Right ventricle myocardium superior (tissue), 1 donor: ENCODE measurements around the gene SERTAD4. TPM values are rescaled to one million over a fixed set of nuclear protein-coding genes. Genes with fewer than 3 reads are reported as not detected.
A peak's percentile ranks its signal among the peaks of the same experiment; 100 is the strongest.

Experiments used
- ATAC-seq: fragments of 200-7000 bp; cut with Tn5 transposase; one replicate; pipeline ENCODE4 v1.9.1; 2020; ENCODE audit warnings: mild to moderate bottlenecking; ENCODE audit not compliant: poor library complexity
- DNase-seq: peaks from one replicate; pipeline ENCODE4 v3.0.0-alpha.2; 2020
- intact Hi-C: fragments of 100-400 bp; cut with DNase I; formaldehyde crosslinking; loops from one replicate; pipeline ENCODE4 v1.11.2; 2022
- total RNA-seq: library from RNA; stranded (reverse); fragmentation: NEBNext Ultra II Directional; extraction: Animal tissue kit (Norgen Biotek cat#: 25700); gene quantifications from one replicate; pipeline ENCODE4 v1.2.1, GENCODE V29; 2021
- donor health status: DM: no; HTN: yes; CAD: no; lungs with severe emphysema.

SERTAD4 gene
- total RNA-seq, 1 donor from 2014 or later = 4.7 TPM

GRCh38 chr1:210228158-210228557 is 4.4 kb upstream of the SERTAD4 start:
- ATAC-seq = no peak
- no peak for DNase-seq
- intact Hi-C loops = no loop called here

DNA sequence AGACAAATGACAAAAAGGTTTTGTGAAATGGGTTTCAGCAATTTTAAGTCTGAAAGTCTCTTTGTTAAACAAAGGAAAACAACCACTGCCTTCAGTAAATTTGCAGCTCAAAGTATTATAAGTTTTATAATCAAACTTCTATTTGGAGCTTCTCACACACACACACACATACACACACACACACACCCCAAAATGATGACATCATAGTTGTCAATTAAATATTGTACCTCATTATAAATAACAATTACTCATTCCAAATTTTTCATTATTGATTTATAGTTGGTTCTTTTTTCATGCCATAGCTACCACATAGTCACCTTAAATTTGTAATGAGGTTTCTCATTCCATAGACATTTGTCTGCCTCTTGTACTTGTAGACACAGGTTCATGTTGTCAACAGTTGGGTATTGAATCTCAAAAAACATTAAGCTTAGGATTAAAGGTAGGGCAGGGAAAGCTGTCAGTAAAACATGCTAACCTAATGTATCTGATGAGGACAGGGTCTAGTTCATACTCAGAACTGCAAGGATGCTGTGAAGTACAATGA is 2.4 kb upstream of the SERTAD4 start:
- DNase-seq (no peak), ATAC-seq (no peak)
- intact Hi-C loops = no loop called here

GRCh38 chr1:210231846-210232510 is 618 bp upstream of the SERTAD4 start:
- intact Hi-C loops = no loop called here
- DNase-seq = no peak
- peak; percentile 29 for ATAC-seq

DNA sequence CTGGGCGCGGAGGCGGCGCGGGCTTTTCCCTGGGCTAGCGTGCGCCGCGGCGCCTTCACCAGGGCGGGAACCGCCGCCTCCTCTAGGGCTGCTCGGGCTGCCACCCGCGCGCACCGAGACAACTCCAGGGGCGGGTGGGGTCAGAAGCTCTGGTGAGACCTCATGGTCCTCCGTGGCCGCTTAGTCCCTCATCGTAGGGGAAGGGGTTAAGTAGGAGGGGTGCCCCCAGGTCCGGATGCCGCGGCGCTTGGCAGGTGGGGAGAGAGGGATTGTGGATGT is 559 bp downstream of the SERTAD4 start:
- intact Hi-C loops = no loop called here
- DNase-seq (peak; percentile 49), ATAC-seq (peak; percentile 22)

DNA sequence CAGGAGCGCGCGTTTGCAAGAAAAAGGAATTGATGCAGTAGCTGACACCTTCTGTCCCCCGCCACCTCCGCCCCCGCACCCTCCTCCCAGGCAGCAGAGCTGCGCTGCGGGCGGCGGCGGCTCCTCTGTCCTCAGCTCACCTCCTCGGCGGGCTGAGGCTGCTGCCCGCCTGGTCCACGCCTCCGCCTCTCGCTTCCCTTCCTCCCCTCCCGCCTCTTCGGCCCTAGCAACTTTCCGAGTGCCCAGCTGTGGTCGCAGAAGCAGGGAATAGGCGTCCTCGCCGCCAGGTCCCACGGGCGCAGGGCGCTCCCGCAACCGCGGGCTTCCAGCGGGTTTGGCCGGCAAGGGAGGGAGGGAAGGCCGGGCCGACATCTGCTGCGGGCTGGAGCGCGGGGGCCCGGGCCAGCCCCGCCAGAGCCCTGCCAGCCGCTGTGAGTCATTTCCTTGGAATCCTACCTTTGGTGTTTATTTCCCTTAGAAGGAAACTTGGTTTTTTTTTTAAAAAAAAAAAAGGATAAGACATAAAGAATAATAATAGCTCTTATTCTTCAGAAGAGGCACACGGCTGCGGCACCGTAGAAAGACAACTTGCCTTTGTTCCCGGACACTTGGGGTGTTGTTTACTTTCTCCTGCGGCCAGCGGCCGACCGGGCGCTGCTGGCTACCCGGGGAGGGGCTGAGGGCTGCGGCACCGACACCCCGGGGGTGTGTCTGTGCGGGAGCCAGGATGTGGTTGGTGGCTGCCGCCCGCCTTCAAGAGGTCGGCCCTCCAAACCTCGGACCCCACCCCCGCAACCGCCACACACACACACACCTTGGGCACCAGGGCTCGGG is 1.1 kb downstream of the SERTAD4 start:
- intact Hi-C loops = no loop called here
- peak; percentile 42 for ATAC-seq
- peak; percentile 66 for DNase-seq

GRCh38 chr1:210234329-210234757 is 1.7 kb downstream of the SERTAD4 start:
- DNase-seq (no peak), ATAC-seq (no peak)
- intact Hi-C loops = no loop called here

DNA sequence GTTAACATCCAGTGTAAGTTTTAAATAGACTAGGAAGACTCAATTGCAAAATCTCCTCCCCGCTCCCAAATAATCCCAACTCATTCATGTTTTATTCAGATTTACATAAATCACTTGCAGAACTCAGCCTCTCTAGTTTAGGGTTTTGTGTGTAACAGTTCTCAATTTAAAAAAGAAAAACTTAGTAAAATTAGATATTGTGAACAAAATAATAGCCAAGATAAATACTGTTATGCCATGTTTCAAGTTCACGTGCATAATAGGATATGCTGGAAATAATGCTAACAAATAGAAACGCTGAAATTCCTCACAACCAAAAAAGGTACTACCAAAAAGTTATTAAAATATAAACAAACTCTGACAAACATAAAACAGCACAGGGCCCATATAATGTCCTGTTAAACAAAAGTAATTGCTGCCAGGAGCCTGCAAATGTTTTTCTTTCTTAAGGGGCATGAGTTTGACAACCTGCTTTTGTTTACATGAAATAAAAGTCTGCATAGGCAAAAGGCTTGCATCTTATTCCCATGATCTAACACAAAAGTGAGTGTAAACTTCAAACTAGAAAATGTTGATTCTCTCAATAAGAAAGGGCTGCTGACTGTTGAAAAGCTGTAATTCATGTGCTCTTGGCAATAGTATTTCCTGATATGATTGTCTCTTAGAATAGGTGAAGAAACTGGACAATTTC is 2.9 kb downstream of the SERTAD4 start:
- intact Hi-C loops = no loop called here
- ATAC-seq (no peak), DNase-seq (no peak)

- DNase-seq (no peak), ATAC-seq (peak; percentile 1)
- intact Hi-C loops = no loop called here
These were observed 3.8 kb downstream of the SERTAD4 start for GRCh38 chr1:210236386-210236839.

DNA sequence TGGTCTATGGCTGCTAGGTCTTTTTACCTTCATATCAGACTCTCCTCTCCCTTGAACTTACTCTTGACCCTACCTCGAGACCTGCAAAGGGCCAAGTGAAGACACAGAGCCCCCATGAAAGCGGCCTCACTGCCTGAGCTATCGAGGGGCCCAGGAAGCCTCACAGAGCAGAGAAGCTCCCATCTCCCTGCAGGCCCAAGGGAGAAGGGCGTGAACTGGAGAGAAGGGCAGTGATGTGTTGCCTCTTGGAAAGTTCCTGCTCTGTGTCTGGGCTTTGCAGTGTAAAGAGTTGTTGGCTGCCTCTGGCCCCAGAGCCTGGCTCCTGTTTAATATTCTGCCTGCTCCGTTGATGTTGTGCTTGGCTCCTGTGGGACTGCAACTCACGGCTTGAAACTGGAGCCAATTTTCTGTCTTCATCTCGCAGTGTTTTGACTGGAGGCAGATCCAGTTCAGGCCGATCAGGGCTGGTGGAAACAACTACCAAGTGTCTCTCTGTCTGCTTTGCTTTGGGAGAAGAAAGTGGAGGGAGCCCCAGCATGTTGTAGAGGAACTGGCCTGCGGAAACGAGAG is 4.3 kb downstream of the SERTAD4 start:
- peak; percentile 82 for DNase-seq
- intact Hi-C loops = no loop called here
- peak; percentile 85 for ATAC-seq

DNA sequence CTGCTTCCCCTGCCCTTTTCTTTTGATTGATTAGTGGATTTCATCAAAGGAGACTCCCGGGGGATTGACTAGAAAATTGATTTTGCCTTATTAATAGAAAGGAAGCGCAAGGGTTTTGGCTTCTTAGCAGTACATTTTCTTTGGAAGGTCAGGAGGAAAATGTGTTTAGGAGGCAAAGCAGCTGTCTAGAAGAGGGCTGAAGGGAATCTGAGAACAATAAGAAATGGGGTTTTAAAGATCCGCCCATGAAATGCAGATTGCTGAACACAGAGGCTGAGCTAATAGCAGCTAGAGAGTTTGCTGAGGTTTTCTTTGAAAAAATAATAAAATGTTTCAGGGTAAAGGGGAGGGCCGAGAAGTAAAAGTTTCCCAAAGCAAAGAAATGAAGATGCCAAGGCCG is 4.9 kb downstream of the SERTAD4 start:
- no peak for DNase-seq
- no peak for ATAC-seq
- intact Hi-C loops = no loop called here

DNA sequence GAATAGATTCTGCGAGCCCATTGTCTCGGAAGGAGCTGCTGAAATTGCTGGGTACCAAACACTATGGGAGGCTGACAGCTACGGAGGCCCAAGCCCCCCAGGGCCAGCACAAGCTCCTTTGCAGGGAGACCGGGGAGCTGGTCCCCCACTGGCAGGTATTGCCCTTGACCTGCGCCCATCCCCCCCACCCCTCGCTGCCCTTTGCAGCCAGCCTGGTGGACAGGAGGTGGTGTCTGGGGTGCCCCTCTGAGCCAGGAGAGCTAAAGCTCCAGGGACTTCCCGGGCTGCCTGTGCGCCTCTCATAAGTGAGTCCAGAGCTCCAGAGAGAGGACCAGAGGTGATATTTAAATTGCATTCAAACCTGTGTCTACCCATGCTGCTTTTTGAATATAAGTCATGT is 5.4 kb downstream of the SERTAD4 start:
- intact Hi-C loops = no loop called here
- ATAC-seq = no peak
- no peak for DNase-seq

DNA sequence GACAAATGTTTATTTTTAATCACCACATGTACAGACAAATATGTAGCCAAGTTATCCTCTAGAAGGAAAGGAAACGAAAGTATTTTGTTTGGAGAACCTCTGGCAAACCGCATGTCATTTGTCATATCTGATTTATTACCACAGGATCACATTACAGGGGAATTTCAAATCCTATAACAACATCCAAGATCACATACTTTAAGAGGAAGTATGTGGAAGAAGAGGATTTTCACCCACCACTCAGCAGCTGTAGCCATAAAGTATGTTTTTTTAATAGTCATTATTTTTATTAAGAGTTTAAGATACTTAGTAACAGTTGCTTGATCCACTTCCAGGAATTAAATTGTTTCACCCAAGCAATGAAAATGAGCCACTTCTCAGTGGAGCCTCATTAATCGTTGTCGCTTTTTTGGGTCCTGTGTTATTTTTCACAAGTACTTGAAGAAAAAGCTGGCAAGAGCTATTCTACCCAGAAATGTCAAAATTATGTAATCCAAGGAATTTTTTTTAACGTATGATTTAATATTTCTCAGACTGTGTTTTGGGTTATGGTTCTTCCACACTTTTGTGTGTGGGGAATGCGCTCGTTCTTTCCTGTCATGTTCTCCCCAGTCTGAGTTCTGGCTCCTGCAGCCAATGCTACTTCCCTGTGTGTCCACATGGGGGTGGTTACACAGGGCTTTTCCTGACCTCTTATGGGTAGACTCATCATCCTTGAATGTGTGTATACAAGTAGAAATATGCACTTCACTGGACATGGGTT is 6.9 kb downstream of the SERTAD4 start:
- DNase-seq (no peak), ATAC-seq (no peak)
- intact Hi-C loops = no loop called here

DNA sequence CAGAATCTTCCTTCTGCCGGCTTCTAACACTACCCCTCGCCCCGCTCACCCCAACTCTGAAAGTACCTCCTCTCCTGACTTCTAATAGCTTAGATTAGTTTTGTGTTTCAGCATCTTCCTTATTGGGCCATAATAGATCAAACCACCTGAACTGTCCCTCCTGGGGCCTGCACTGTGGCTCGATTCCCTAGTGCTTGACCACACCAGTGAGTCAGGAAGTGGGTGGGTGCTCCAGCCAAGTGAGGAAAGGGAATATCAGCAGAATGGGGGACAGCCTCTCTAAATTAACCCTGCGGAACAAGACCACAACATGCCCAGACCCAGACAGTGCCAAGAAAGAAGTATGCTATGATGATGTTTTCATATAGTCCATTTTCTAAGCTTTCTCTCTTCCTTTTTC is 8.5 kb downstream of the SERTAD4 start:
- ATAC-seq (no peak), DNase-seq (no peak)
- intact Hi-C loops = no loop called here

- no peak for DNase-seq
- no peak for ATAC-seq
- intact Hi-C loops = no loop called here
These were observed 12.3 kb downstream of the SERTAD4 start for GRCh38 chr1:210244746-210245367.

DNA sequence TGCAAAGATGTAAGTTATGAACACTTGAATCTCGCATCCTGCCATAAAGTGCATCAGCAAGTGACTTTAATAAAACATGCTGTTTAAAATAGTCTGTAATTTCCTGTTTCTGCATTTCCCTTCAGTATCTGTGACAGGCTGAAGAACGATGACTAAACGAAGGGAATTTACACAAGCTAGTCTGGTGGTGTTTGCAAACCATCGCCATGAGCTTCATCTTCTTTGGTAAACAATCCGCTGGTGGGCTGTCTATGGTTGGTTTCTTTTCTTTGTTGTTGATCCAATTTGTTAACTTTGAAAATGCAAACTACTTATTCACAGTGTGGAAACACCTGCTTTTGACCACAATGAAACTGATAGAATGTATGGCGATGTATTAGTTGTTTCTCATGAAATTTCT is 13.9 kb downstream of the SERTAD4 start:
- intact Hi-C loops = no loop called here

DNA sequence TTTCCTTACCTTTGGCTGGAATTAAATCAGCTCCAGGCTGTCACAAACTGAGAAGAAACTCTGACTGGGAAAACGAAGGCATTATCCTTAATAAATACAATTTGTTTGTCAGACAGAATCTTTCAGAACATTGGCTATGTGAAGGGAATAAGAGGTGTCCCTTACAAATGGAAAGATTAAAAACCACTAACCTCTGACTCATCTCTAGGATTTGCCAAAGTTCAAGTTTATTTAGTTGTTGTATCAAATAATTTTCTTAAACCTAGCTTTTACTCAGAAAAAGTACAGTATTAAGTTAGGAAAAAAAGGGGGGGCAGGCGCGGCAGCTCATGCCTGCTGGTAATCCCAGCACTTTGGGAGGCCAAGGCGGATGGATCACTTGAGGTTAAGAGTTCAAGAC is 15.7 kb downstream of the SERTAD4 start:
- intact Hi-C loops = no loop called here
- DNase-seq (no peak), ATAC-seq (no peak)

More for the DNA sequence above, 13.9 kb downstream of the SERTAD4 start:
- ATAC-seq (no peak), DNase-seq (no peak)

GRCh38 chr1:210250665-210250997 is 18.0 kb downstream of the SERTAD4 start:
- intact Hi-C loops = no loop called here
- DNase-seq = peak; percentile 62
- ATAC-seq = peak; percentile 70

DNA sequence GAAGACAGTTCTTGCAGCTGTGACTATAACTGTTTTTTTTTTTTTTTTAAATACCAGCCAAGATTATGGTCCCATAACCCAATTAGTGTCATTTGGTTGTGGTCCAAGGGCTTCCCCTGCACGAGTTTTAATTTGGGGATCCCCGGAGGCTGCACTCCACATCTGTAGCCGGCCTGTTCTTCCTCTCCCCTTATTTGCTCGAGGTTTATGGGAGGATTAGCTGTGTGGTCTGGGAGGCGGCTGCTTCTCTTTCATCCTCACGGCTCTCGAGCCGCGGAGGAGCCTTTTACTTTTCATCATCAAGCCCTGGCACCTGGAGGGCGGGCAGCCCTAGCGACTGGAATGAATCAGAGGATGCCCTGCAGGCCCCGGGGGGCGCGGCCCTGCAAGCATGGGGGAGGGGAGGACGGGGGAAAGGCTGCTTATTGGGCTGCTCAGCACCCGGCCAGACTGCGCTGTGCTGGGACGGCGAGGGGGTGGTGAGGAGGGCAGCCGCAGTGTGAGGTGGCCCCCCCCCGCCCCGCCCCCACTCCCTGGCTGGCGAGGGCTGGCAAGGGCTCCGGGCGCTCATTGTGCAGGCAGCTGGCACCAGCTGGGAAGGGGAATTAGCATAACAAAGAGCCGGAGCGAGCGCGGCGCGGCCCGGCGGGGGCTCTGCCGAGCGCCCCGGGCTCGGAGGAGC is 18.5 kb downstream of the SERTAD4 start:
- peak; percentile 63 for DNase-seq
- peak; percentile 65 for ATAC-seq
- intact Hi-C loops = no loop called here
